ENCODE measurements around the gene MAP7D2.

- TF ChIP-seq EZH2 (IDR thresholded peaks at IDR 0.05; ENCODE audit: borderline replicate concordance, low read depth, low read length, severe bottlenecking), result no peak
- TF ChIP-seq CTCF (IDR thresholded peaks at IDR 0.05; ENCODE audit: borderline replicate concordance, extremely low read depth, low read length, poor library complexity, severe bottlenecking), result no peak
Measured at GRCh38 chrX:20091499-20091898, 25.2 kb downstream of the MAP7D2 start.

Data from DND-41 (cell line).